ENCODE data around the gene FOXD4L1.
"Not testable (repeated sequence)": the region's sequence is repeated elsewhere in the genome, so short reads cannot be mapped to it uniquely, and the experiment has no call there.

Gene FOXD4L1

DNA sequence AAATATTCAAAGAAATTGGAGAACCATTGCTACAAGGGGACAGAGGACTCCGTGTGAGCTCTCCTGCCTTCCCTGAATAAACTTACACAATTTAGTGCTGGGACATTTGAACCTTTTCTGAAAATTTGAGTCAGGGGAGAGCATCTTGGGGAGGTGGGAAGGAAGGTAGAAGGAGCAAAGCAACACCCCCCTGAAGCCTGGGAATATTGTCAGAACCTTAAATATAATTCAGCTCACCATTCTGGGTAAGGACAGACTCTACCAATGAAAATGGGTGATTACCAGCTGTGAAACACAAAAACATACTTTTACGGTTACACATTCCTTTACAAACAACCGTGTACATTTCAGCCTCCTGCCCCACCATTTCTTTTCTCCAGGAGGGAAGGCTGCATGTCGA is at the start of gene FOXD4L1:
Gene FOXD4L1 (plus strand): TSS at position 301 of the 400 bp plus-strand sequence. CDS start 592 bp downstream, outside the sequence.
- not testable (repeated sequence) for H3K27me3 ChIP-seq (ENCODE audit: insufficient read depth, low read depth, severe bottlenecking); H3K27ac ChIP-seq; H3K36me3 ChIP-seq; DNase-seq; H3K9me3 ChIP-seq (ENCODE audit: severe bottlenecking); H3K4me3 ChIP-seq (ENCODE audit: low read depth, low read length)

DNA sequence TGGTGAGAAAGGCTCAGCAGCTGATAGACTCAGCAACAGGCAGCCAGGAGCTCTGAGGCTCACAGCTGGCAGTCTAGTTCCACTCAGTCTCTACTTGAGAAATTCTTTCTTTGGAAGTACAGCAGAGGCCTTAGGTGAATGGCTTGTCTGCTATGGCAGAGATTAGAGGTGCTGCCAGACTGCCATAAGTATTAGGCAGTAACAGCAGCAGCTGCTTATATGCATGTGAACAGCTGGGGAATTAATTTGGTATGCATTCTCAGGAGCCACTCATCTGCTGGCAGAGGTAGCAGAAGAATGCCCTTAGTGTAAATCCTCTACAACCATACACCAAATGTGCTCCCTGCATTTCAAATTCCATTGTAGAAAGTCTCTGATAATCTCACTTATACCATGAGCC is 32.7 kb upstream of the FOXD4L1 start:
- DNase-seq; H3K4me3 ChIP-seq (ENCODE audit: low read depth, low read length); H3K27ac ChIP-seq; H3K9me3 ChIP-seq (ENCODE audit: severe bottlenecking); H3K36me3 ChIP-seq; H3K27me3 ChIP-seq (ENCODE audit: insufficient read depth, low read depth, severe bottlenecking): not testable (repeated sequence)

DNA sequence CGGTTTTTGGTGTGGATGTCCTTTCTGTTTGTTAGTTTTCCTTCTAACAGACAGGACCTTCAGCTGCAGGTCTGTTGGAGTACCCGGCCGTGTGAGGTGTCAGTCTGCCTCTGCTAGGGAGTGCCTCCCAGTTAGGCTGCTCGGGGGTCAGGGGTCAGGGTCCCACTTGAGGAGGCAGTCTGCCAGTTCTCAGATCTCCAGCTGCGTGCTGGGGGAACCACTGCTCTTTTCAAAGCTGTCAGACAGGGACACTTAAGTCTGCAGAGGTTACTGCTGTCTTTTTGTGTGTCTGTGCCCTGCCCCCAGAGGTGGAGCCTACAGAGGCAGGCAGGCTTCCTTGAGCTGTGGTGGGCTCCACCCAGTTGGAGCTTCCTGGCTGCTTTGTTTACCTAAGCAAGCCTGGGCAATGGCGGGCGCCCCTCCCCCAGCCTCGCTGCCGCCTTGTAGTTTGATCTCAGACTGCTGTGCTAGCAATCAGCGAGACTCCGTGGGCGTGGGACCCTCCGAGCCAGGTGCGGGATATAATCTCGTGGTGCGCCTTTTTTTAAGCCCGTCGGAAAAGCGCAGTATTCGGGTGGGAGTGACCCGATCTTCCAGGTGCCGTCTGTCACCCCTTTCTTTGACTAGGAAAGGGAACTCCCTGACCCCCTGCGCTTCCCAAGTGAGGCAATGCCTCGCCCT is 21.6 kb upstream of the FOXD4L1 start:
- not testable (repeated sequence) for H3K27me3 ChIP-seq (ENCODE audit: insufficient read depth, low read depth, severe bottlenecking); DNase-seq; H3K27ac ChIP-seq; H3K9me3 ChIP-seq (ENCODE audit: severe bottlenecking); H3K36me3 ChIP-seq; H3K4me3 ChIP-seq (ENCODE audit: low read depth, low read length)

DNA sequence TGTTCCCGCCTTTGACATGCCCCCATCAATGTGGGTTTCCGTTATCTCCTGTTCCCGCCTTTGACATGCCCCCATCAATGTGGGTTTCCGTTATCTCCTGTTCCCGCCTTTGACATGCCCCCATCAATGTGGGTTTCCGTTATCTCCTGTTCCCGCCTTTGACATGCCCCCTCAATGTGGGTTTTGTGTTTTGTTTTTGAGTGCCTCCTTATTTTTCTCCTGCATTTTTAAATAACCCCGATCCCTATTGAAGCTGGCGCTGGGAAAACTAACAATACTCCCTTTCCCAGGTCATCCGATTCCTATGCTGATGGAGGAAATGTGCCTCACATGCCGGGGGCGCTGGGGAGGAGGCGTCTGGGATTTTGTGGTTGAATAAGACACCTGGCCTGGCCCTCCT is 1.9 kb upstream of the FOXD4L1 start:
- H3K27me3 ChIP-seq (ENCODE audit: insufficient read depth, low read depth, severe bottlenecking); H3K27ac ChIP-seq; H3K9me3 ChIP-seq (ENCODE audit: severe bottlenecking); H3K36me3 ChIP-seq; DNase-seq; H3K4me3 ChIP-seq (ENCODE audit: low read depth, low read length): not testable (repeated sequence)

DNA sequence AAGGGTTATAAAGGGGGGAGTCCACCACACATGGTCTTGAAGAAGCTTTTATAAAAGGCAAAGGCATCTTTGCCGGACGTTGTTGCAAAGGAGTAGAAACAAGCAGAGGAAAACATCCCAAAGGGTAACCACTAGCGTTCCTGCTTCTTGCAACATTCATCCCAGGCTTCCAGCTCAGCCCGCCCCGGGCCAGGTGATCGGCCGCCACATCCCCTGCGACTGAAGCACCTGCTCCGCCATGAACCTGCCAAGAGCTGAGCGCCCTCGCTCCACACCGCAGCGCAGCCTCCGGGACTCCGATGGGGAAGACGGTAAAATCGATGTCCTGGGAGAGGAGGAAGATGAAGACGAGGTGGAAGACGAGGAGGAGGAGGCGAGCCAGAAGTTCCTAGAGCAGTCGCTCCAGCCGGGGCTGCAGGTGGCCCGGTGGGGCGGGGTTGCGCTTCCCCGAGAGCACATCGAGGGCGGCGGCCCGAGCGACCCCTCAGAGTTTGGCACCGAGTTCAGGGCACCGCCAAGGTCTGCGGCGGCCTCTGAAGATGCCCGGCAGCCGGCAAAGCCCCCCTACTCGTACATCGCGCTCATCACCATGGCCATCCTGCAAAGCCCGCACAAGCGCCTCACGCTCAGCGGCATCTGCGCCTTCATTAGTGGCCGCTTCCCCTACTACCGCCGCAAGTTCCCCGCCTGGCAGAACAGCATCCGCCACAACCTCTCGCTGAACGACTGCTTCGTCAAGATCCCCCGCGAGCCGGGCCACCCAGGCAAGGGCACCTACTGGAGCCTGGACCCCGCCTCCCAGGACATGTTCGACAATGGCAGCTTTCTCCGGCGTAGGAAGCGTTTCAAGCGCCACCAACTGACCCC is 787 bp downstream of the FOXD4L1 start:
- not testable (repeated sequence) for DNase-seq

DNA sequence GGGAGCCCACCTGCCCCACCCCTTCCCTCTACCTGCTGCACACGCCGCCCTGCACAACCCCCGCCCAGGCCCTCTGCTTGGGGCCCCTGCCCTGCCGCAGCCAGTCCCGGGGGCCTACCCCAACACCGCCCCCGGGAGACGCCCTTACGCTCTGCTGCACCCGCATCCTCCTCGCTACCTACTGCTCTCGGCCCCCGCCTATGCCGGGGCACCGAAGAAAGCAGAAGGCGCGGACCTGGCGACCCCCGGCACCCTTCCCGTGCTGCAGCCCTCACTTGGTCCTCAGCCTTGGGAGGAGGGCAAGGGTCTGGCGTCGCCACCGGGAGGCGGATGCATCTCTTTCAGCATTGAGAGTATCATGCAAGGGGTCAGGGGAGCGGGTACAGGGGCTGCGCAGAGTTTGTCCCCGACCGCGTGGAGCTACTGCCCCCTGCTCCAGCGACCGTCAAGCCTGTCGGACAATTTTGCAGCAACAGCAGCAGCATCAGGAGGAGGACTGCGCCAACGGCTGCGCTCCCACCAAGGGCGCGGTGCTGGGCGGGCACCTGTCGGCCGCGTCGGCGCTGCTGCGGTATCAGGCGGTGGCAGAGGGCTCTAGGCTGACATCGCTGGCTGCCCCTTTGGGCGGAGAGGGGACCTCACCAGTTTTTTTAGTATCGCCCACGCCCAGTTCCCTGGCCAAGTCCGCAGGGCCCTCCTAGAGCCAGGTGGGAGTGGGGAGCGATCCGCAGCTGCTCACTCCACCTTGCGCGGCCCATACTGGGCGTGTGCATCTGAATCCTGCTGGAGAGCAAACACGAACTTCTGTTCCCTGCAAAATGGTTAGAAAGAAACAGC is 1.6 kb downstream of the FOXD4L1 start:
- H3K36me3 ChIP-seq; H3K27me3 ChIP-seq (ENCODE audit: insufficient read depth, low read depth, severe bottlenecking); DNase-seq; H3K9me3 ChIP-seq (ENCODE audit: severe bottlenecking); H3K4me3 ChIP-seq (ENCODE audit: low read depth, low read length); H3K27ac ChIP-seq: not testable (repeated sequence)

More for the DNA sequence above, 787 bp downstream of the FOXD4L1 start:
- not testable (repeated sequence) for H3K4me3 ChIP-seq (ENCODE audit: low read depth, low read length); H3K36me3 ChIP-seq; H3K9me3 ChIP-seq (ENCODE audit: severe bottlenecking); H3K27ac ChIP-seq; H3K27me3 ChIP-seq (ENCODE audit: insufficient read depth, low read depth, severe bottlenecking)

DNA sequence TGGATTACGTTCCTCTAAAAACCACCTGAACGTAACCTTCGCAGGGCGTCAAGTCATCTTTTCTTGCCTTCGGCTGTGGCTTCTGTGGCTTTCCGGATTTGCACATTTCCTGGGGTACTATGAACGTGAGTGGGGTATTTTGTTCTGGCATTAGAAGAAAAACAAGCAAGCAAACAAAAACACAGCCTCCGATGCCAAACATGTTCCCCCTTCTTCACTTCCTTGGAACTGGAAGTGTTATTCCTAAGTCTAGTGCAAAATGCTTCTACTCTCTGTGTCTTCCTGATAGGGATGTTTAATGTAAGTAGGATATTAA is 2.2 kb downstream of the FOXD4L1 start:
- H3K27me3 ChIP-seq (ENCODE audit: insufficient read depth, low read depth, severe bottlenecking); H3K9me3 ChIP-seq (ENCODE audit: severe bottlenecking); H3K36me3 ChIP-seq; H3K27ac ChIP-seq; DNase-seq; H3K4me3 ChIP-seq (ENCODE audit: low read depth, low read length): not testable (repeated sequence)

DNA sequence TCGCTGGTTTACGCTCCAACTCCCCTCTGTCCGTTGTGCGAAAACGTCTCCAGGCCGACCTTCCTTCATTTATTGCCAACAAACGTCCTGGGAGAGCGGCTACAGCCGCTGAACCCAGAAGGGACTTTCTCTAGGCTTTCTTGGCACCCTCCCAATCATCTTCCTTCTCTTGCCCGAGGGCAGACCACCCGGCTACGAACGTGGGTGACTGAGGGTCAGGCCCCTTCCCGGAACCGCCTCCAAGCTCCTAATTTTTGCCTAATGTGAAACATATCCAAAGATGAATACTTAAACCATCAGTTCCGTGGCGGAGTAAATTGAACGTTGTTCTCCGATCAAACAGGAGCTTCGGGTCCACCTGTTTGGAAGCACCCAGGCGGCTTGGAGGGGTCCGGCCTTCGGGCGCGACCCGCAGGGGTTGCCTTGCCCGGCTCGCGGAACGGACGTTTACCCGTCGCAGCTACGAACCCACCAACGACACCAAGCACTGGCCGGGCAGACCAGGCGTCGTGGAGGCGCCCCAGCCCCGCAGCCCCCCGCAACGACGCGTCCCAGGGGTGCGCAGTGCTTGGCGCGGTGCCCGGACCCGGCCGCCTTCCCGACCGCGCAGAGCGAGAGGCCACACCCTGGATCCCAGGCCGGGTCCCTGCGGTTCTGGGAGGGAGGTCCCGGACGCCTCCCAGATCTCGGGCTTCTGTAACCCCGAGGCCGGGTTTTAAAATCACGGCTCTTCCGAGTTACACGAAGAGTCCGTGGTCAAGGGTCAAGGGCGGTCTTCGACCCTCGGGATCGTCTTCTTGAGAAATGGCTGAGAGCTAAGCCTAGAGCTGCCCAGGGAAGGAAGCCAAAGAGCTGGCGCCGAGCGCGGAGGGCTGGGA is 4.0 kb downstream of the FOXD4L1 start:
- not testable (repeated sequence) for H3K27ac ChIP-seq; H3K9me3 ChIP-seq (ENCODE audit: severe bottlenecking); DNase-seq; H3K27me3 ChIP-seq (ENCODE audit: insufficient read depth, low read depth, severe bottlenecking); H3K36me3 ChIP-seq
- peak overlapping the region; percentile 28 for H3K4me3 ChIP-seq (ENCODE audit: low read depth, low read length)

DNA sequence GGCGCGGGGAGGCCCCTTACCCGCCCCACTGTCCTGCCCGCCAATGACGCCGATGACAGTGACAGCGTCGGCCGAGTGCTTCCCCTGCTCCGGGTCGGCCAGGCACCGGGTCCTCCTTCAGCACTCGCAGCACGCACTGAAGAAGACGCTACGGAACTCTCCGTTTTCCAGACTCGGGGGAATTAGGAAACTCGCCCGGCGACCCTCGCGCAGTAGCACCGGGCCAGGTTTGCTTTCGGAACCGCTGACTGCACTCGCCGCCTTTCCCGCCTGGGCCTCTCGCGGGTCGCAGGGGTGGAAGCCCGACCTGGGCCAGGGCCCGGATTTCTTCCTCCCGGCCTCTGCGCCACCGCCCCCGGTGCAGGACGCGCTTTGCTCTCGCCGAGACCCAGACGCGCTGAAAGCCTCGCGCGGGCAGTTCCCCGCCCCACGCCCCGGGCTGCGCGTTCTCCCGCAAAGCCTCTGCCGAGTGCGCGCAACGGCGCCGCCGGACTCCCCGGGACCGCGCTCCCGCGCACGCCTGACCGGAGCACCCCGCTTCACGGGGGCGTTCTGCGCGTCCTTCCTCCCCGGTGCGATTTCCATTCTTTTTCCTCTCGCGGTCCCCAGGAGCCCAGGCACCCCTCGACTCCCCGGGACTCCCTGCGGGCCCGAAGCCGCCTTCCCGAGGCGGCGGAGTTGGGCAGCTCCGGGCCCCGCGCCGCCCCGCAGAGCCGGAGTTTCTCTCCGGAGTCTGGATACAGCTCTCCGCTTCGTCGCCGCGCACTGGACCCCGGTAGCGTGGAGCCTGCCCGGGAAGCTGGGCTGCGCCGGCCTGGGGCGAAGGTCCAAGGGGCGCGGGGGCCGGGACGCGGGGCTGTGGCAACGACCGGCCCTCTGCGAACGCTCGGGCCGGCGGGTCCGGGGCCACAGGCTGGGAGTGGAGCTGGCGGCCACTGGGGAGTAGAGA is 4.9 kb downstream of the FOXD4L1 start:
- not testable (repeated sequence) for H3K9me3 ChIP-seq (ENCODE audit: severe bottlenecking); DNase-seq; H3K27ac ChIP-seq; H3K36me3 ChIP-seq; H3K27me3 ChIP-seq (ENCODE audit: insufficient read depth, low read depth, severe bottlenecking)
- peak overlapping the region; percentile 39 for H3K4me3 ChIP-seq (ENCODE audit: low read depth, low read length)

DNA sequence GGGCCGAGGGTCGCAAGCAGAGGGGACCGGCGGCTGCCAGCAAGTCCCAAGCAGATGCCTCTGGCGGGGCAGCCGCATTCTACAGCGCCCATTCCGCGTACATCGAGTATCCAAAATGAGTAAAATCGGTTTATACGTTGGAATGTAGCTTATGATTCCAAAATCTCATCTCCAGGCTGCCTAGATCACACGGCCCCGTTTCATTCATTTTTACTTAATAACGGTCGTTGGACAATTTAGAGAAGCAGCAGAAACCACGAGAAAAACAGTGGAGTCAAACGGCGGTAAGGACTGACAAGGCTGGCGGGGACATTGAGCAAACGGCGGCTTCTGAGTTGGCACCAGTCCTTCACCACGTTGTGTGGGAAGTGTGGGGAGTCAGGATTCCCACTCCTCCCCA is 5.6 kb downstream of the FOXD4L1 start:
- H3K4me3 ChIP-seq (ENCODE audit: low read depth, low read length): peak overlapping the region; percentile 32
- H3K27ac ChIP-seq; DNase-seq; H3K27me3 ChIP-seq (ENCODE audit: insufficient read depth, low read depth, severe bottlenecking); H3K36me3 ChIP-seq; H3K9me3 ChIP-seq (ENCODE audit: severe bottlenecking): not testable (repeated sequence)

DNA sequence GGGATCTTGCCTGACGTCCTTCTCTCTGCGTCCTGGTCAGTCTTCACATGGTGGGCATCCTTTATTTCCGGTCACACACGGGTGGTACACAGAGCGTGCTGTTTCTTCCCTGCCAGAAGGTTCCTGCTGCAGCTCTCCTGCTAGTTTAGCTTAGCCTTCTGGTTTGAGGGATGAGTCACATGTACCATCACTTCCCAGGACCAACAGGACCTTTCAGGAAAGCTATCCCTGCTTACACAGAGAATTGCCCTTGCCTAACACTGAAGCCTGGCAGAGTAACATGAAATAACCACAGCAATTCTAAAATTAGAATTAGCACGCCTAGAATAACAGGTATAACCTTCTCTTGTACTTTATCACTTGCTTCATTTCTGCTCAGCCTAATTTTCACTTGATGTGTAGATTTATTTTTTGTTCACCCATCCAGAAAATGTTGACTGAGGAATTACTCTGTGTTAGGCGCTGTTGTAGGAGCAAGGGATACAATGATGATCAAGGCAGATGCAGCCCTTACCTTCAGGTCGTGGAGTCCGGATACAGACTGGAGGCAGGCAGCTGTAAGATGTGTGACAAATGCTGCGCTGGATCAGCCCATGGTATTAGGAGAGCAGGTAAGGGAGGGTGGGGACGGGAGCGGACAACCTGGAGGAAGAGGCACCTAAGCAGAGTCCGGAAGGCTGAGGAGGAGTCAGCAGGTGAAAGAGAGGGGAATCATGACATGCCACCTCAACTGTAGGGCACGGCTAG is 9.1 kb downstream of the FOXD4L1 start:
- H3K36me3 ChIP-seq; H3K27ac ChIP-seq; H3K9me3 ChIP-seq (ENCODE audit: severe bottlenecking); H3K27me3 ChIP-seq (ENCODE audit: insufficient read depth, low read depth, severe bottlenecking); H3K4me3 ChIP-seq (ENCODE audit: low read depth, low read length): not testable (repeated sequence)
- DNase-seq: peak; percentile 8

DNA sequence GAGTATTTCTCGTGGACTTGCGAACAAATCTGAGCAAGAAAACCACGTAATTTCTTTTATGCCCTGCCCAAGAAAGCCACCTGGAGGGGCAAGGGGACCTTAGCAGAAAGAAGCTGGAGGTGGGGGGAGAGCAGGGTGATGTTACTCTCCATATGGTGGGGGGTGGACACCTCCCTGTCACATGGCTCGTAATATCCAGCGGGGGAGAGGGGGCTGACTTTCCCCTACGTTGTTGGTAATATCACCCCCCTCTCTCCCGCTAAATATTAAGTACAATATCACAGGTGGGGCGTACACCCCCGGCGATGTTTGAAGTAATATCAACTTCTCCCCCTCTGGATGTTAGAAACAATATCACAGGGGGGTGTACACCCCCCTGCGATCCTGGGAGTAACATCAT is 9.7 kb downstream of the FOXD4L1 start:
- not testable (repeated sequence) for H3K36me3 ChIP-seq; DNase-seq; H3K27me3 ChIP-seq (ENCODE audit: insufficient read depth, low read depth, severe bottlenecking); H3K4me3 ChIP-seq (ENCODE audit: low read depth, low read length); H3K9me3 ChIP-seq (ENCODE audit: severe bottlenecking); H3K27ac ChIP-seq
